ENCODE data around the gene ILF2. TPM values are rescaled to one million over a fixed set of nuclear protein-coding genes. Genes with fewer than 3 reads are reported as not detected.

The ILF2 gene
- total RNA-seq, 2 donors from 2014 or later, result 69.2 to 80.9 TPM

GRCh38 chr1:153614189-153614900 is 56.4 kb downstream of the ILF2 start:
- DNase-seq (ENCODE audit: low spot score), result no peak
- H3K27me3 ChIP-seq, result no peaks in the 10 kb centered on the region
- no peak overlapping the region for H3K4me3 ChIP-seq
- no peaks in the 10 kb centered on the region for H3K9me3 ChIP-seq
- H3K27ac ChIP-seq, result no peak overlapping the region
- peaks cover 12% of the 10 kb centered on the region for H3K36me3 ChIP-seq
- peaks cover 0 to 56% of the 10 kb centered on the region in 2 donors for H3K4me1 ChIP-seq
- no peak for TF ChIP-seq CTCF (IDR thresholded peaks at IDR 0.05)

GRCh38 chr1:153613406-153613805 is 57.4 kb downstream of the ILF2 start:
- TF ChIP-seq CTCF (IDR thresholded peaks at IDR 0.05), result no peak
- peak overlapping the region in 1 of 2 donors; percentile 59 for H3K4me3 ChIP-seq
- H3K27ac ChIP-seq, result peak overlapping the region; percentile 91 to 93
- no peak for DNase-seq (ENCODE audit: low spot score)
- H3K4me1 ChIP-seq, result peaks cover 0 to 66% of the 10 kb centered on the region in 2 donors
- H3K27me3 ChIP-seq, result no peaks in the 10 kb centered on the region
- H3K9me3 ChIP-seq, result no peaks in the 10 kb centered on the region
- peaks cover 2% of the 10 kb centered on the region for H3K36me3 ChIP-seq

GRCh38 chr1:153612755-153613331 is 58.0 kb downstream of the ILF2 start, which contains the start of gene S100A16:
Gene S100A16, minus strand, starts transcription at chr1:153613137. Its CDS starts 4,986 bp downstream, at chr1:153608151.
- Histone ChIP-seq H3K4me1 (peaks cover 0 to 67% of the 10 kb centered on the region in 2 donors), H3K4me3 (peak within 1 kb of the TSS; percentile 59 to 63), H3K27me3 (no peaks in the 10 kb centered on the region), H3K36me3 (peaks cover 1% of the 10 kb centered on the region), H3K27ac (peak within 1 kb of the TSS; percentile 91 to 93), H3K9me3 (no peaks in the 10 kb centered on the region)
- TF ChIP-seq CTCF (IDR thresholded peaks at IDR 0.05), result no peak
- DNase-seq (ENCODE audit: low spot score), result peak; percentile 81

GRCh38 chr1:153612111-153612754 is 58.6 kb downstream of the ILF2 start:
- H3K36me3 ChIP-seq, result peaks cover 7% of the 10 kb centered on the region
- peak overlapping the region; percentile 59 to 63 for H3K4me3 ChIP-seq
- H3K4me1 ChIP-seq, result peaks cover 0 to 65% of the 10 kb centered on the region in 2 donors
- H3K9me3 ChIP-seq, result no peaks in the 10 kb centered on the region
- peak overlapping the region; percentile 91 to 93 for H3K27ac ChIP-seq
- DNase-seq (ENCODE audit: low spot score), result no peak
- no peak for TF ChIP-seq CTCF (IDR thresholded peaks at IDR 0.05)
- H3K27me3 ChIP-seq, result no peaks in the 10 kb centered on the region

Small RNA genes within 50 kb of the gene (microRNA-seq; reads per million reads assigned to microRNA genes)
- gene MIR8083 (ENCODE audit: borderline number of aligned reads in 2 of 2, borderline replicate concordance in 1 of 2), result 0 reads per million in 2 donors

Other genes with a start within 250 kb of the ILF2 start
- gene S100A7, start 210.3 kb downstream of the ILF2 start, total RNA-seq, result not detected
- 100 to 1,000 TPM; 156 to 324 TPM for gene S100A6, start 135.0 kb downstream of the ILF2 start, total RNA-seq
- gene S100A5, start 130.1 kb downstream of the ILF2 start, total RNA-seq, result not detected
- 100 to 1,000 TPM; 144 to 156 TPM for gene S100A4, start 125.2 kb downstream of the ILF2 start, total RNA-seq
- 1 to 10 TPM; 1.8 to 3.4 TPM for gene S100A3, start 121.7 kb downstream of the ILF2 start, total RNA-seq
- gene S100A2, start 105.1 kb downstream of the ILF2 start, total RNA-seq, result not detected
- 10 to 100 TPM; 62.7 to 85.1 TPM for gene S100A16, start 57.9 kb downstream of the ILF2 start, total RNA-seq
- 1 to 10 TPM in 1 of 2 donors, under 1 TPM in 1; 0.55 to 2.4 TPM for gene S100A14, start 54.7 kb downstream of the ILF2 start, total RNA-seq
- gene S100A13, start 43.5 kb downstream of the ILF2 start, total RNA-seq, result 100 to 1,000 TPM; 114 to 314 TPM
- 1,000 to 10,000 TPM in 1 of 2 donors, 100 to 1,000 TPM in 1; 965 to 2,413 TPM for gene S100A1, start 42.6 kb downstream of the ILF2 start, total RNA-seq
- 10 to 100 TPM; 38.2 to 50.1 TPM for gene CHTOP, start 36.9 kb downstream of the ILF2 start, total RNA-seq
- gene SNAPIN, start 12.3 kb downstream of the ILF2 start, total RNA-seq, result 10 to 100 TPM; 60.8 to 84.0 TPM
- 10 to 100 TPM; 19.3 to 42.9 TPM for gene NPR1, start 7.7 kb upstream of the ILF2 start, total RNA-seq
- 10 to 100 TPM; 21.8 to 26.7 TPM for gene INTS3, start 57.1 kb upstream of the ILF2 start, total RNA-seq
- 10 to 100 TPM in 1 of 2 donors, 1 to 10 TPM in 1; 9.9 to 20.1 TPM for gene SLC27A3, start 104.4 kb upstream of the ILF2 start, total RNA-seq

Measured in right atrium auricular region (tissue), 2 donors.